ENCODE results near the gene ELMO1.

- TF ChIP-seq CTCF (IDR thresholded peaks at IDR 0.05) (no peak), POLR2A (IDR thresholded peaks at IDR 0.05; ENCODE audit: low read depth) (no peak), EP300 (IDR thresholded peaks at IDR 0.05) (no peak)
These were observed 88.8 kb downstream of the ELMO1 start for GRCh38 chr7:37359662-37360444.
